ENCODE measurements around the gene ZBTB17.

DNA sequence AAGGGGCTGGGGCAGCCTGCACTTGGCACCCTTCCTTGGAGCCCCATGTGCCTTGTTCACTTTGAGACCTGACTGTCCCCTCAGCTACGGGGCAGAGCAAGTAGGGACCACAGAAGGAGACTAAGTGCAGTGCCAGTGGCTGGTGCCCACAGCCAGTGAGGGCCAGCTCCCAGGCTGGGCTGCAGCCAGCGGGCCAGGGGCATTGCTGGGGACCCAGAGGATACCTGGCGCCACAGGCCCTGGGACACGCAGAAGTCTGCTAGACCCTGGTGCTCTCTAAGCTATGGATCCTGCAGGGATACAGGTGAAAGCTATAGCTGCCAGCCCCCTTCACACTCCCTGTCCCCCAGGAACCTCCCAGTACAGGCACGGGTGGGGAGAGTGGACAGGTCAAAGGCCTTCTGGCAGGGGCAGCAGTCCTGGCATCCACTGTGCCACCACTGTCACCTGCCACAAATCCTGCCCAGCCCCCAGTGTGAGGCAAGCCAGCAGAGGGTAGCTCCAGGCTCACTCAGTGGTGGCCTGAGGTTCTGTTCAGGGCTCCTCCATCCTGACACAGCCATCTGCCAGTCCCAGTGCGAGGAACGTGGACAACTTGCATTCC lies 47.3 kb upstream of the ZBTB17 start:
- TF ChIP-seq POLR2A (IDR thresholded peaks at IDR 0.05) = no peak
- TF ChIP-seq, protein P1, sequence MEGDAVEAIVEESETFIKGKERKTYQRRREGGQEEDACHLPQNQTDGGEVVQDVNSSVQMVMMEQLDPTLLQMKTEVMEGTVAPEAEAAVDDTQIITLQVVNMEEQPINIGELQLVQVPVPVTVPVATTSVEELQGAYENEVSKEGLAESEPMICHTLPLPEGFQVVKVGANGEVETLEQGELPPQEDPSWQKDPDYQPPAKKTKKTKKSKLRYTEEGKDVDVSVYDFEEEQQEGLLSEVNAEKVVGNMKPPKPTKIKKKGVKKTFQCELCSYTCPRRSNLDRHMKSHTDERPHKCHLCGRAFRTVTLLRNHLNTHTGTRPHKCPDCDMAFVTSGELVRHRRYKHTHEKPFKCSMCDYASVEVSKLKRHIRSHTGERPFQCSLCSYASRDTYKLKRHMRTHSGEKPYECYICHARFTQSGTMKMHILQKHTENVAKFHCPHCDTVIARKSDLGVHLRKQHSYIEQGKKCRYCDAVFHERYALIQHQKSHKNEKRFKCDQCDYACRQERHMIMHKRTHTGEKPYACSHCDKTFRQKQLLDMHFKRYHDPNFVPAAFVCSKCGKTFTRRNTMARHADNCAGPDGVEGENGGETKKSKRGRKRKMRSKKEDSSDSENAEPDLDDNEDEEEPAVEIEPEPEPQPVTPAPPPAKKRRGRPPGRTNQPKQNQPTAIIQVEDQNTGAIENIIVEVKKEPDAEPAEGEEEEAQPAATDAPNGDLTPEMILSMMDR (IDR thresholded peaks at IDR 0.05) = no peak

Data from Peyer's patch (tissue), 4 donors.